ENCODE measurements around the gene TAF11L3.
"Not testable (repeated sequence)": the region's sequence is repeated elsewhere in the genome, so short reads cannot be mapped to it uniquely, and the experiment has no call there.

TAF11L3 gene

DNA sequence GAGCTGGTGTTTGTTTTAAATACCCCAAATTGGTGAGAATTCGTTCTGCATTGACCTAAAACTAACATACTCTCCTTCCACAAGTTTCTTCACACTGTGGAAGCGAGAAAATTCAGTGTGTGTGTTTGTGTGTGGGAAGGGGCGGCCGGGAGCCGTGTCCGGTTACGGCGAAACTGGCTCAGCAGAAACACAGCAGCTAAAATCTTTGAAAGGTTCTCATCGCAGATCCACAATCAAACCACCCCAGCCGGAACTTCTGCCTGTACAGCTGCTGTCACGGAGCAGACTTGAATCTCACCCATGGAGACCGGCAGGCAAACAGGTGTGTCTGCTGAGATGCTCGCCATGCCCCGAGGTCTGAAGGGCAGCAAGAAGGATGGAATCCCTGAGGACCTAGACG lies at the start of gene TAF11L3:
Gene TAF11L3 (plus strand): TSS at position 301 of the 400 bp plus-strand sequence.
- H3K9me3 Mint-ChIP-seq; H3K4me1 Mint-ChIP-seq (ENCODE audit: low read depth); H3K27ac Mint-ChIP-seq; DNase-seq (ENCODE audit: low spot score); H3K27me3 Mint-ChIP-seq (ENCODE audit: low read depth); H3K36me3 Mint-ChIP-seq (ENCODE audit: low read depth); H3K4me3 Mint-ChIP-seq: not testable (repeated sequence)

DNA sequence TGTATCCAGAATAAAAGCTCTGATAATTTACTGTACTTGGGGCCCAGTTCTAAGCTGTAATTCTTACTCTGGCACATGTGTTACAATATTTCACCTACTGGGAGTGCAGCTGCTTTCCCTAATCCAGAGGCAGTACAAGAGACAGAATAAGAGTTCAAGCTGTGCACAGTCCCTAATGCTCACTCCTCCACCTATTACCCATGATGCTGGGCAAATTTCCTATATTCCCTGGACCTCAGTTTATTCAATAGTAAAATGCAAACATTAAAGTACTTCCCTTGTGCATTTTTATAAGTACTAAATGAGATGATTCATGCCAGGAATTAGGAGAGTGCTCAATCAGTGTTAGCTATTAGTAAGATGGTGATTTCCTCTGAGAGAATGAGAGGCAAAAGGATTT lies 48.1 kb upstream of the TAF11L3 start:
- no peaks in the 10 kb centered on the region for H3K27me3 Mint-ChIP-seq (ENCODE audit: low read depth)
- no peaks in the 10 kb centered on the region for H3K4me1 Mint-ChIP-seq (ENCODE audit: low read depth)
- no peak for DNase-seq (ENCODE audit: low spot score)
- H3K4me3 Mint-ChIP-seq, result no peak overlapping the region
- H3K9me3 Mint-ChIP-seq, result peaks cover 22% of the 10 kb centered on the region
- H3K36me3 Mint-ChIP-seq (ENCODE audit: low read depth), result no peaks in the 10 kb centered on the region
- H3K27ac Mint-ChIP-seq, result no peak overlapping the region

DNA sequence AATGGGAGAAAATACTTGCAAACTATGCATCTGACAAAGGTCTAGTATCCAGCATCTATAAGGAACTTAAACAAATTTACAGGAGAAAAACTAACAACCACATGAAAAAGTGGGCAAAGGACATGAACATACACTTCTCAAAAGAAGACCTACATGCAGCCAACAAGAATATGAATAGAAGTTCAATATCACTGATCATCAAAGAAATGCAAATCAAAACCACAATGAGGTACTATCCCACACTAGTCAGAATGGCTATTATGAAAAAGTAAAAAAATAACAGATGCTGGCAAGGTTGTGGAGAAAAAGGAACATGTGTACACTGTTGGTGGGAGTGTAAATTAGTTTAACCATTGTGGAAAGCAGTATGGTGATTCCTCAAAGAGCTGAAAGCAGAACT lies 43.1 kb upstream of the TAF11L3 start:
- H3K4me3 Mint-ChIP-seq; DNase-seq (ENCODE audit: low spot score); H3K36me3 Mint-ChIP-seq (ENCODE audit: low read depth); H3K4me1 Mint-ChIP-seq (ENCODE audit: low read depth); H3K27ac Mint-ChIP-seq; H3K27me3 Mint-ChIP-seq (ENCODE audit: low read depth): not testable (repeated sequence)
- peaks cover 16% of the 10 kb centered on the region for H3K9me3 Mint-ChIP-seq

DNA sequence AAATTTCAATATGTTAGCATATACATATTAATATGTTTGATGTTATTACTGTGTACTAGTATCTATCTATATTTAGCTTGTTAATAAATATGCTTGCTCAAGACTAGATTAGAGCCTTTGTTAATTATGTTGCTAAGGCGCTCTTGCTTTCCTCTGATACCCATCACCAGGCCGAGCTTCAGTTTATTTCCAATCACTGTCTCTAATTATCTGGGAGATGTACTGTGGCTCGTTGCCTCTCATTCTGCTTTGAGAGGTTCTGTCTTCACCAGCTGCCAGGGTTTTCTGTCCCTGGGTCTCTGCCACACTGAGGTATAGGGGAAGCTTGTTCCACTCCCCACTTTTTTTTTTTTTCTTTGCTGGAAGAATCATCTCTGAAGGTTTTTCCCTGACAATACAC lies 41.1 kb upstream of the TAF11L3 start:
- Mint-ChIP-seq H3K27me3 (ENCODE audit: low read depth) (no peaks in the 10 kb centered on the region), H3K4me3 (no peak overlapping the region), H3K4me1 (ENCODE audit: low read depth) (no peaks in the 10 kb centered on the region), H3K27ac (no peak overlapping the region), H3K9me3 (peaks cover 16% of the 10 kb centered on the region), H3K36me3 (ENCODE audit: low read depth) (no peaks in the 10 kb centered on the region)
- no peak for DNase-seq (ENCODE audit: low spot score)

DNA sequence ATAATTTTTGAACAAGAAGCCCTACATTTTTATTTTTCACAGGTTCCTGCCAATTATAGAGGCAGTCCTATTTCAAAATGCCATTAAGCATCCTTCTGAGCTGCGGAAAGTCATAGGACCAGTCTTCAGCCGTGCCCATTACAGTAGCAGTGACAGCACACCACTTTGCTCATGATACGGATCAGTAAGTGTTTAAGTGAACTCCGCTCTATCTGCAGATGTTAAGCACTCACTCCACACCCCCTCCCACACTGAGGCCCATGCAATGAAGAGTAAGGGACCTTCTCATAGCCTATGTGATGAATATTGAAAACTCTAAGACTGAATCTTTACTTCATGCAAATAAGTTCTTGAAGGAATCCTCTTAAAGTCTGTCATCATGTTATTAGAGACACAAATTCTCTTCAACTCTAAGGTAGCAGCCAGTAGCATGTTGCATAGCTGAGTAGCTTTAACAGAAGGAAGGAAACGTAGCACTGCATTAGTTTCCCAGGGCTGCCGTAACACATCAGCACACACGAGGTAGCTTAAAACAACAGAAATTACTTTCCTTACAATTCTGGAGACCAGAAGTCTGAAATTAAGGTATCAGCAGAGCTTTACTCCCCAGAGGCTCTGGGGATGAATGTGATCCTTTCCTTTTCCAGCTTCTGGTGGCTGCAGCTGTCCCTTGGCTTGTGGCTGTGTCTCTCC lies 40.4 kb upstream of the TAF11L3 start:
- Mint-ChIP-seq H3K36me3 (ENCODE audit: low read depth) (no peaks in the 10 kb centered on the region), H3K9me3 (peaks cover 16% of the 10 kb centered on the region), H3K27me3 (ENCODE audit: low read depth) (no peaks in the 10 kb centered on the region), H3K4me1 (ENCODE audit: low read depth) (no peaks in the 10 kb centered on the region), H3K4me3 (no peak overlapping the region), H3K27ac (no peak overlapping the region)
- no peak for DNase-seq (ENCODE audit: low spot score)

DNA sequence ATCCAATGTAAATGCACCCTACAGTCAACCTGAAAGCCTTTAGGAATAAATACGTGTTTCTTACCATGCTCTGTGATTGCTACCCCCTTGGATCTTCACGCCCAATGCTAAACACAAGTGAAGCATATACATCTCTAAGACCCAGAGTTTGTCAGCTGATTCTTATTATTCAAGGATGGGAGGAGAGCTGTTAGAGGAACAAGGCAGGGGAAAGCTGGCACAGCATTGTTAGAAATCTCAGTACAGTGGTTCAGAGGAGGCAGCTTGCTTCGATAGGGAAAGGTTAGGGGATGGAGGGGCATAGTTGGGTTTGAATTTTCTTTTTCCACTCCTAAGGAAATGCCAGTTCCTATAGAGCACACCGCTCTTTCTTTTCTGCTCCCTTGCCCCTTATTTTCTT lies 36.8 kb upstream of the TAF11L3 start:
- no peaks in the 10 kb centered on the region for H3K27me3 Mint-ChIP-seq (ENCODE audit: low read depth)
- H3K27ac Mint-ChIP-seq, result no peak overlapping the region
- no peak for DNase-seq (ENCODE audit: low spot score)
- H3K4me1 Mint-ChIP-seq (ENCODE audit: low read depth), result no peaks in the 10 kb centered on the region
- H3K4me3 Mint-ChIP-seq, result no peak overlapping the region
- peaks cover 15% of the 10 kb centered on the region for H3K9me3 Mint-ChIP-seq
- no peaks in the 10 kb centered on the region for H3K36me3 Mint-ChIP-seq (ENCODE audit: low read depth)

DNA sequence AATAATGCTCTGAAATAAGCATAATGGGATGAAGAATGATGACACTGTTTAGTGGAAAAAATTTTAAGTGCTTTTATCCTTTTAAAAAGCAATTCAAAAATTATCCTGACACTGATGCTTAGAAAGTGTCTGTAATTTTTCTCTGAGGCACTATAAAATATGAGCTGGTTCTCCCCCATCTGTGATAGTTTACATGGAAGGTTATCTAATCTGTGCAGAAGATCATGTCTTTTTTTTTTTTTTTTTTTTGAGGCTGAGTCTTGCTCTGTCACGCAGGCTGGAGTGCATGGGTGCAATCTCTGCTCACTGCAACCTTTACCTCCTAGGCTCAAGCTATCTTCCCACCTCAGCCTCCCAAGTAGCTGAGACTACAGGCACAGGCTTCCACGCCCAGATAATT lies 35.4 kb upstream of the TAF11L3 start:
- Mint-ChIP-seq H3K4me1 (ENCODE audit: low read depth) (no peaks in the 10 kb centered on the region), H3K36me3 (ENCODE audit: low read depth) (no peaks in the 10 kb centered on the region), H3K27me3 (ENCODE audit: low read depth) (no peaks in the 10 kb centered on the region), H3K27ac (no peak overlapping the region), H3K9me3 (peaks cover 16% of the 10 kb centered on the region), H3K4me3 (no peak overlapping the region)
- DNase-seq (ENCODE audit: low spot score), result no peak

DNA sequence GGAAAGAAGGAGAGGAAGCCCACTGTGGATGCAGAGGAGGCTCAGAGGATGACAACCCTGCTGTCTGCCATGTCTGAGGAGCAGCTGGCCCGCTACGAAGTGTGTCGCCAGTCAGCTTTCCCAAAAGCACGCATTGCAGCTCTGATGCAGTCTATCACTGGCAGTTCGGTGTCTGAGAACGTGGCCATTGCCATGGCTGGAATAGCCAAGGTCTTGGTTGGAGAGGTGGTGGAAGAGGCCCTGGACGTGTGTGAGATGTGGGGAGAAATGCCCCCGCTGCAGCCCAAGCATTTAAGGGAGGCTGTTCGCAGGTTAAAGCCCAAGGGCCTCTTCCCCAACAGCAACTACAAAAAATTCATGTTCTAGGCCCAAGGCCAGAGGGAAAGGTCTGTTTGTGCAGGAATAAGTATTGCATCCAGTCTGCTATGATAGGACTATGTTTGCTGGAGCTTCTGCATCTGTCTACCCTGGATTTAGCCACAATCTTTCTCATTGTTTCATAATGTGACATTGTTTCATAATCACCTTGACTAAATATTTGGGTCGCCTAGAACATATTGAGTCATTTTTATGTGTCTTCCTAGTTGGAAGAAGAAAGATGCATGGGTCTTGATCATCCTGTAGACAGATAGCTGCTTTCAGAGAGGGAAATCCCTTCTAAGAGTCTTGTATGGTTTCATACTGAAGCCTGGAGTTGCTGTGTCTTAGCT lies 31.5 kb upstream of the TAF11L3 start:
- peaks cover 22% of the 10 kb centered on the region for H3K9me3 Mint-ChIP-seq
- not testable (repeated sequence) for H3K4me1 Mint-ChIP-seq (ENCODE audit: low read depth); H3K27me3 Mint-ChIP-seq (ENCODE audit: low read depth); DNase-seq (ENCODE audit: low spot score); H3K36me3 Mint-ChIP-seq (ENCODE audit: low read depth); H3K4me3 Mint-ChIP-seq; H3K27ac Mint-ChIP-seq

DNA sequence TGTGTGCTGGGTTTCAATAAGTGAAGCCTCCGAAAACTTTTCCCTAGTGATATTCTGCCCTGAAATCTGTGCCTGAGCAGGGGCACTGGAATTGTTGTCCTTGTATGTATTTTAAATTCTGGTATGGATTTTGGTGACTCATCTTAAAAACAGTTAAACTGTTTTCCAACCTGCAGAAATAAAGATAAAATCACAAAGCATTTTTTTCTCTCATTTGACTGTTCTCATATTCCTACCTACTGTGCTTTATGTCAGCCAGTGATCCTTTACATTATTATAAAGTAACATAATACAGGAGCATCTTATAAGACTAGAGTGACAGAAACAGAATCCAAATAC lies 31.0 kb upstream of the TAF11L3 start:
- H3K9me3 Mint-ChIP-seq, result peaks cover 22% of the 10 kb centered on the region
- no peak overlapping the region for H3K27ac Mint-ChIP-seq
- no peaks in the 10 kb centered on the region for H3K36me3 Mint-ChIP-seq (ENCODE audit: low read depth)
- no peaks in the 10 kb centered on the region for H3K4me1 Mint-ChIP-seq (ENCODE audit: low read depth)
- no peak overlapping the region for H3K4me3 Mint-ChIP-seq
- H3K27me3 Mint-ChIP-seq (ENCODE audit: low read depth), result no peaks in the 10 kb centered on the region
- DNase-seq (ENCODE audit: low spot score), result no peak

DNA sequence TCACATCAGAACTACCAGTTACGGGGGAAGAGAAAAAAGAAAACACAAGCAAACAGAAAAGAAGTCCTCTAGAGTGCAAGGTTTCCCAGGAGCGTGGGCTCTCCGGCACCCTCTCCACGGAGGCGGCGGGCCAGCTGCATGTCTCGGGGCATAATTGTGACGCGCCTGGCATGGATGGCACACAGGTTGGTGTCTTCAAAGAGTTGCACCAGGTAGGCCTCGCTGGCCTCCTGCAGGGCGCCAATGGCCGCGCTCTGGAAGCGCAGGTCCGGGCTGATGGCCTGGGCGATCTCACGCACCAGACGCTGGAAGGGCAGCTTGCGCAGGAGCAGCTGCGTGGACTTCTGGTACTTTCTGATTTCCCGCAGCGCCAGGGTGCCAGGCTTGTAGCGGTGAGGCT lies 26.9 kb upstream of the TAF11L3 start:
- H3K36me3 Mint-ChIP-seq (ENCODE audit: low read depth); H3K4me1 Mint-ChIP-seq (ENCODE audit: low read depth); H3K27me3 Mint-ChIP-seq (ENCODE audit: low read depth); DNase-seq (ENCODE audit: low spot score); H3K27ac Mint-ChIP-seq; H3K4me3 Mint-ChIP-seq: not testable (repeated sequence)
- H3K9me3 Mint-ChIP-seq, result peaks cover 30% of the 10 kb centered on the region

DNA sequence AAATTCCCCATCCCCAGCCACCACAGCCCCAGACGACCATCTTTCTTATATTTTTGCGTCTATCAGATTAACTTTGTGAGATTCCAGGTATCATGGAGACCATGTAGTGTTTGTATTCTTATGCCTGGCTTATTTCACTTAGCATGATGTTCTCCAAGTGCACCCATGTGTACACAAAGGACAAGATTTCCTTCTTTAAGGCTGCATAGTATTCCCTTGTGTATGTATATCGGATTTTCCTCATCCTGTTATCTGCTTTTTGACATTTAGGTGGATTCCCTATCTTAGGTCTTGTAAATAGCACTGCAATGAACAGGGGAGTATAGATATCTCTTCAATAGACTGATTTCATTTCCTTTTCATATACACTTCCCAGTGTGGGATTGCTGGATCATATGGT lies 25.4 kb upstream of the TAF11L3 start:
- Mint-ChIP-seq H3K27ac (no peak overlapping the region), H3K9me3 (peaks cover 29% of the 10 kb centered on the region), H3K4me1 (ENCODE audit: low read depth) (no peaks in the 10 kb centered on the region), H3K36me3 (ENCODE audit: low read depth) (no peaks in the 10 kb centered on the region), H3K4me3 (no peak overlapping the region), H3K27me3 (ENCODE audit: low read depth) (no peaks in the 10 kb centered on the region)
- DNase-seq (ENCODE audit: low spot score), result no peak

DNA sequence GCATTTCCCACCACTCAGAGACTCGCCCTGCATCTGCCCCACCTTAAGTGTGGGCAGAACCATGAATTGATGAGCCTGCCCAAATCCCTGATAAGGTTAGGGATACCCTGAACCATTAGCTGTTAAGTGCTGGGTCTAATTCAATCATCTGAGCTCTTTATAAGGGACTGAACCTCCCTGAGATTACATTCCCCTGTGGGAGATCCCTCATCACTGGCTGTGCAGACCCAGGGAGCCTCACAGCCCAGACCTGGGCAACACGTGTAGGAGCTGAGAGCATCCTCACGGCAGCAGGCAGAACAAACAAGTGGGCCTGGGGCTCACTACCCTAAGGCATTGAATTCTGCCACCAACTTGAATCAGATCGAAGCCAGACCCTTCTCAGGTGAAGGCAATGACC lies 20.7 kb upstream of the TAF11L3 start:
- H3K27me3 Mint-ChIP-seq (ENCODE audit: low read depth), result no peaks in the 10 kb centered on the region

DNA sequence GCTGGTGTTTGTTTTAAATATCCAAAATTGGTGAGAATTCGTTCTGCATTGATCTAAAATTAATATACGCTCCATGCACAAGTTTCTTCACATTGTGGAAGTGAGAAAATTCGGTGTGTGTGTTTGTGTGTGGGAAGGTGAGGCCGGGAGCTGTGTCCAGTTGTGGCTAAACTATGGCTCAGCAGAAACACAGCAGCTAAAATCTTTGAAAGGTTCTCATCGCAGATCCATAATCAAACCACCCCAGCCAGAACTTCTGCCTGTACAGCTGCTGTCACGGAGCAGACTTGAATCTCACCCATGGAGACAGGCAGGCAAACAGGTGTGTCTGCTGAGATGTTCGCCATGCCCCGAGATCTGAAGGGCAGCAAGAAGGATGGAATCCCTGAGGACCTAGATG lies 20.2 kb upstream of the TAF11L3 start, which contains the start of gene TAF11L2:
Gene TAF11L2 (plus strand): TSS at position 301 of the 400 bp plus-strand sequence.
- H3K4me1 Mint-ChIP-seq (ENCODE audit: low read depth); H3K27ac Mint-ChIP-seq; H3K36me3 Mint-ChIP-seq (ENCODE audit: low read depth); H3K4me3 Mint-ChIP-seq; DNase-seq (ENCODE audit: low spot score); H3K27me3 Mint-ChIP-seq (ENCODE audit: low read depth): not testable (repeated sequence)
- peaks cover 26% of the 10 kb centered on the region for H3K9me3 Mint-ChIP-seq

More for the DNA sequence above, 20.7 kb upstream of the TAF11L3 start:
- H3K4me3 Mint-ChIP-seq, result no peak overlapping the region
- DNase-seq (ENCODE audit: low spot score), result no peak
- H3K27ac Mint-ChIP-seq, result no peak overlapping the region
- peaks cover 29% of the 10 kb centered on the region for H3K9me3 Mint-ChIP-seq
- no peaks in the 10 kb centered on the region for H3K4me1 Mint-ChIP-seq (ENCODE audit: low read depth)
- no peaks in the 10 kb centered on the region for H3K36me3 Mint-ChIP-seq (ENCODE audit: low read depth)

DNA sequence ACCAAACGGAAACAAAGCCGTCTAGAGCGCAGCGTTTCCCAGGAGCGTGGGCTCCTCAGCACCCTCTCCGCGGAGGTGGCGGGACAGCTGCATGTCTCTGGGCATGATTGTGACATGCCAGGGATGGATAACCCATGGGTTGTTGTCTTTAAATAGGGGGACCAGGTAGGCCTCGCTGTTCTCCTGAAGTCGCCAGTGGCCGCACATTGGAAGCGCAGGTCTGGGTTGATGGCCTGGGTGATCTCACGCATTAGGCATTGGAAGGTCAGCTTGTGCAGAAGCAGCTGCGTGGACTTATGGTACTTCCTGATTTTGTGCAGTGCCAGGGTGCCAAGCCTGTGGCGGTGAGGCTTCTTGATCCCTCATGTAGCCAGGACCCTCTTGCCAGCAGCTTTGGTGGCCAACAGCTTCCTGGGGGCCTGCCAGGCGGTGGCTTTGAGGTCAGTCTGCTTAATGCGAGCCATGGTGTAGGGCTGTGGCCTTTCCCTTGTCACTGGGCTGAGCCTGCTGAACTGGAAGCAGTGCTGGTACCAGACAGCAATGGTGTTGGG lies 6.3 kb upstream of the TAF11L3 start:
- H3K27ac Mint-ChIP-seq, result no peak overlapping the region
- no peaks in the 10 kb centered on the region for H3K36me3 Mint-ChIP-seq (ENCODE audit: low read depth)
- no peaks in the 10 kb centered on the region for H3K4me1 Mint-ChIP-seq (ENCODE audit: low read depth)
- no peaks in the 10 kb centered on the region for H3K27me3 Mint-ChIP-seq (ENCODE audit: low read depth)
- peaks cover 33% of the 10 kb centered on the region for H3K9me3 Mint-ChIP-seq
- DNase-seq (ENCODE audit: low spot score), result no peak
- no peak overlapping the region for H3K4me3 Mint-ChIP-seq
